NCI-H2196 (cell line): ENCODE data around the gene BMPR1B.

Experiments
- DNase-seq: peaks from one replicate; lab custom pipeline; 2025; ENCODE audit not compliant: unreplicated experiment; lab: John Stamatoyannopoulos, UW

BMPR1B gene

GRCh38 chr4:95180531-95181242, 422.9 kb downstream of the BMPR1B start:
- no peak for DNase-seq

GRCh38 chr4:95181243-95181995, 423.7 kb downstream of the BMPR1B start:
- DNase-seq = no peak

GRCh38 chr4:95181996-95182306, 424.2 kb downstream of the BMPR1B start:
- DNase-seq = no peak

GRCh38 chr4:95183656-95184408, 426.1 kb downstream of the BMPR1B start:
- no peak for DNase-seq

- no peak for DNase-seq
Observed at GRCh38 chr4:95186666-95187065, 428.9 kb downstream of the BMPR1B start.

- no peak for DNase-seq
Observed at GRCh38 chr4:95188701-95189370, 431.1 kb downstream of the BMPR1B start.

- DNase-seq = no peak
Observed at GRCh38 chr4:95190751-95191436, 433.1 kb downstream of the BMPR1B start.

GRCh38 chr4:95191537-95191936, 433.8 kb downstream of the BMPR1B start:
- no peak for DNase-seq

- no peak for DNase-seq
Observed at GRCh38 chr4:95193391-95194224, 435.9 kb downstream of the BMPR1B start.

- no peak for DNase-seq
Observed at GRCh38 chr4:95197353-95197752, 439.6 kb downstream of the BMPR1B start.

GRCh38 chr4:95198961-95199360, 441.2 kb downstream of the BMPR1B start:
- no peak for DNase-seq

- no peak for DNase-seq
Observed at GRCh38 chr4:95204267-95204844, 446.6 kb downstream of the BMPR1B start.

- no peak for DNase-seq
Observed at GRCh38 chr4:95204873-95205272, 447.1 kb downstream of the BMPR1B start.
